Measurements from ENCODE around the gene EGFR.

DNA sequence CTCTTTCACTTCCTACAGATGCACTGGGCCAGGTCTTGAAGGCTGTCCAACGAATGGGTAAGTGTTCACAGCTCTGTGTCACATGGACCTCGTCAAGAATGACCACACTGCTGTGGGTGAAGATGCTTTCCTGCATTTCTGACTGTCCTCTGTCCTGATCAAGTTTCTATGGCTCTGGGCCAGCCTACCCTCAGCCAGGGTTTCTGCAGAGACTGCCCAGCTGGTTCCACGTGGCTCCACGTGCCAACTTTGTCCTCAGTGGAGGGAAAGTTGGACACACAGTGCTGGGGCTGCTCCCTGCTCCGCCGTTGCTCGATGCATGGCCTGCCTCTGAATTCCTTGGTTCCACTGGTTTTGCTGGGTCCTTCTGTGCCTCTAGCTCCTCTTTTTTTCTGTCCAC, 152.3 kb downstream of the EGFR start:
- TF ChIP-seq, protein P1, sequence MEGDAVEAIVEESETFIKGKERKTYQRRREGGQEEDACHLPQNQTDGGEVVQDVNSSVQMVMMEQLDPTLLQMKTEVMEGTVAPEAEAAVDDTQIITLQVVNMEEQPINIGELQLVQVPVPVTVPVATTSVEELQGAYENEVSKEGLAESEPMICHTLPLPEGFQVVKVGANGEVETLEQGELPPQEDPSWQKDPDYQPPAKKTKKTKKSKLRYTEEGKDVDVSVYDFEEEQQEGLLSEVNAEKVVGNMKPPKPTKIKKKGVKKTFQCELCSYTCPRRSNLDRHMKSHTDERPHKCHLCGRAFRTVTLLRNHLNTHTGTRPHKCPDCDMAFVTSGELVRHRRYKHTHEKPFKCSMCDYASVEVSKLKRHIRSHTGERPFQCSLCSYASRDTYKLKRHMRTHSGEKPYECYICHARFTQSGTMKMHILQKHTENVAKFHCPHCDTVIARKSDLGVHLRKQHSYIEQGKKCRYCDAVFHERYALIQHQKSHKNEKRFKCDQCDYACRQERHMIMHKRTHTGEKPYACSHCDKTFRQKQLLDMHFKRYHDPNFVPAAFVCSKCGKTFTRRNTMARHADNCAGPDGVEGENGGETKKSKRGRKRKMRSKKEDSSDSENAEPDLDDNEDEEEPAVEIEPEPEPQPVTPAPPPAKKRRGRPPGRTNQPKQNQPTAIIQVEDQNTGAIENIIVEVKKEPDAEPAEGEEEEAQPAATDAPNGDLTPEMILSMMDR (IDR thresholded peaks at IDR 0.05; ENCODE audit: low read length) = no peak
- no peak for TF ChIP-seq EZH2 (IDR thresholded peaks at IDR 0.05; ENCODE audit: borderline replicate concordance, low read length)

Data from OCI-LY1 (cell line).